Measurements from ENCODE around the gene TREX2. TPM values are rescaled to one million over a fixed set of nuclear protein-coding genes. Genes with fewer than 3 reads are reported as not detected.

Gene TREX2
- total and polyA plus RNA-seq, 2 experiments from 2014 or later = 0.81 to 1.7 TPM

GRCh38 chrX:153394612-153395011 is 51.2 kb downstream of the TREX2 start (continued):
- TF ChIP-seq NANOG (IDR thresholded peaks at IDR 0.05; ENCODE audit: borderline replicate concordance) (no peak), POLR2AphosphoS5 (IDR thresholded peaks at IDR 0.05; ENCODE audit: low read depth) (no peak), STAT1 (IDR thresholded peaks at IDR 0.05; ENCODE audit: unreplicated experiment) (no peak), ZNF114 (CRISPR knock-in tag; IDR thresholded peaks at IDR 0.05) (no peak), EZH2 (IDR thresholded peaks at IDR 0.05; ENCODE audit: low read depth, unreplicated experiment) (no peak)

Small RNA genes lying within 50 kb of the gene (small RNA-seq; reads per million reads assigned to genes)
- gene RN7SL667P (ENCODE audit: low replicate concordance) = not detected

Other genes starting within 250 kb of the TREX2 start
- 0.78 and 0.83 TPM in 2 replicates for gene PNMA6F, start 124.3 kb downstream of the TREX2 start, total RNA-seq (2014; rRNA removed; shearing (Covaris generic))
- 0.06 and 0.09 TPM in 2 replicates for gene PNMA6F, start 124.3 kb downstream of the TREX2 start, polyA plus RNA-seq (2016; fragmentation: Nextera tagmentation; extraction: Ambion mirVana)
- gene ZNF275, start 111.9 kb downstream of the TREX2 start, total RNA-seq (2014; rRNA removed; shearing (Covaris generic)) = 12.3 and 13.0 TPM in 2 replicates
- gene ZNF275, start 111.9 kb downstream of the TREX2 start, polyA plus RNA-seq (2016; fragmentation: Nextera tagmentation; extraction: Ambion mirVana) = 3.2 TPM in 2 replicates
- not detected in 2 replicates for gene PNMA6E, start 44.7 kb downstream of the TREX2 start, total RNA-seq (2014; rRNA removed; shearing (Covaris generic))
- gene PNMA6E, start 44.7 kb downstream of the TREX2 start, polyA plus RNA-seq (2016; fragmentation: Nextera tagmentation; extraction: Ambion mirVana) = not detected in 2 replicates
- 0.27 and 0.52 TPM in 2 replicates for gene ZFP92, start 34.6 kb downstream of the TREX2 start, total RNA-seq (2014; rRNA removed; shearing (Covaris generic))
- gene ZFP92, start 34.6 kb downstream of the TREX2 start, polyA plus RNA-seq (2016; fragmentation: Nextera tagmentation; extraction: Ambion mirVana) = 0.05 TPM in 2 replicates
- gene HAUS7, start 24.5 kb upstream of the TREX2 start, total RNA-seq (2014; rRNA removed; shearing (Covaris generic)) = 48.8 and 59.8 TPM in 2 replicates
- gene HAUS7, start 24.5 kb upstream of the TREX2 start, polyA plus RNA-seq (2016; fragmentation: Nextera tagmentation; extraction: Ambion mirVana) = 77.9 and 78.8 TPM in 2 replicates
- gene BGN, start 48.9 kb upstream of the TREX2 start, total RNA-seq (2014; rRNA removed; shearing (Covaris generic)) = 0.23 and 0.87 TPM in 2 replicates
- 0.71 and 1.8 TPM in 2 replicates for gene BGN, start 48.9 kb upstream of the TREX2 start, polyA plus RNA-seq (2016; fragmentation: Nextera tagmentation; extraction: Ambion mirVana)
- 0.17 and 0.54 TPM in 2 replicates for gene ATP2B3, start 71.6 kb upstream of the TREX2 start, total RNA-seq (2014; rRNA removed; shearing (Covaris generic))
- gene ATP2B3, start 71.6 kb upstream of the TREX2 start, polyA plus RNA-seq (2016; fragmentation: Nextera tagmentation; extraction: Ambion mirVana) = 0.09 TPM in 1 of 2 replicates, not detected in the other
- 18.3 and 30.2 TPM in 2 replicates for gene CCNQ, start 153.1 kb upstream of the TREX2 start, total RNA-seq (2014; rRNA removed; shearing (Covaris generic))
- gene CCNQ, start 153.1 kb upstream of the TREX2 start, polyA plus RNA-seq (2016; fragmentation: Nextera tagmentation; extraction: Ambion mirVana) = 19.4 and 23.9 TPM in 2 replicates
- 3.4 and 3.9 TPM in 2 replicates for gene DUSP9, start 201.1 kb upstream of the TREX2 start, total RNA-seq (2014; rRNA removed; shearing (Covaris generic))
- 0.54 and 0.71 TPM in 2 replicates for gene DUSP9, start 201.1 kb upstream of the TREX2 start, polyA plus RNA-seq (2016; fragmentation: Nextera tagmentation; extraction: Ambion mirVana)
- gene PNCK, start 227.8 kb upstream of the TREX2 start, total RNA-seq (2014; rRNA removed; shearing (Covaris generic)) = 5.4 and 11.9 TPM in 2 replicates
- gene PNCK, start 227.8 kb upstream of the TREX2 start, polyA plus RNA-seq (2016; fragmentation: Nextera tagmentation; extraction: Ambion mirVana) = 3.0 and 3.5 TPM in 2 replicates
- gene SLC6A8, start 241.9 kb upstream of the TREX2 start, total RNA-seq (2014; rRNA removed; shearing (Covaris generic)) = 61.9 and 68.6 TPM in 2 replicates
- gene SLC6A8, start 241.9 kb upstream of the TREX2 start, polyA plus RNA-seq (2016; fragmentation: Nextera tagmentation; extraction: Ambion mirVana) = 19.5 and 22.2 TPM in 2 replicates

Measured in GM23338 (cell line).